PC-3 (cell line): ENCODE data around the gene TP53I3.

Source experiments
- CTCF ChIP-seq: fragments of 300-600 bp; sonication (generic); conservative IDR thresholded peaks from 2 replicates; pipeline ENCODE4 v1.5.1; 2017; ENCODE audit warnings: antibody characterized with exemption, low read depth, mild to moderate bottlenecking, low read length
- EZH2 ChIP-seq: fragments of 300-600 bp; sonication (generic); IDR thresholded peaks from one replicate; pipeline ENCODE4 v1.6.1; 2017; ENCODE audit warnings: antibody characterized with exemption, mild to moderate bottlenecking, low read length; ENCODE audit not compliant: unreplicated experiment
- EZH2phosphoT487 ChIP-seq: fragments of 300-600 bp; sonication (generic); IDR thresholded peaks from 2 replicates; pipeline ENCODE4 v1.6.1; 2018; ENCODE audit warnings: mild to moderate bottlenecking, antibody characterized with exemption, low read length, borderline replicate concordance

GRCh38 chr2:24101992-24102391, 17.4 kb upstream of the TP53I3 start:
- TF ChIP-seq EZH2, result no peak
- no peak for TF ChIP-seq CTCF
- no peak for TF ChIP-seq EZH2phosphoT487
